Measurements from ENCODE around the gene ZFHX3. TPM values are rescaled to one million over a fixed set of nuclear protein-coding genes. Genes with fewer than 3 reads are reported as not detected.
A peak's percentile ranks its signal among the peaks of the same experiment; 100 is the strongest.

The ZFHX3 gene
- total RNA-seq, 2 experiments from 2014 or later = 2.5 to 2.9 TPM

DNA sequence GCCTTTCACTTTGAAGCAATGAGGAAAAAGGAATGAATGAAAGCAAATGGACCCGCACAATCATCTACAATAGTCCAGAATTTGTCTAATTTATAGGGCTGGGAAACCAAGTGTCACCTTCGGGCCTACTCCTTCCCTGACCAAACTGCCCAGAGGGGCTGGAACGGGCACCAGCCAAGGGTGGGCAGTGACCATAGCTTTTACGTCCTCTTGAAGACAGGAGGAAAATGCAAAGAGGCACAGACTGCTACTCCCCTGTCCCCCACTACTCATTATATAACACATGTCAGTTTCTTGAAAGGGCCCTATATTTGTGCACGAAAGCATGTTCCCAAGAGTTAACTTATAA, 122.3 kb downstream of the ZFHX3 start:
- peaks cover 46% of the 10 kb centered on the region for H3K4me1 Mint-ChIP-seq (ENCODE audit: low read depth)
- DNase-seq (no peak), ATAC-seq (no peak)
- no peak overlapping the region for H3K4me3 Mint-ChIP-seq
- ChIA-PET CTCF (interaction anchor here (2.4 kb wide), 1 partner anchor 93 kb away, joined by 7 read pairs; no protein-coding TSS in a partner anchor), POLR2A (no interaction called here)
- H3K27ac Mint-ChIP-seq = no peak overlapping the region
- peaks cover 8% of the 10 kb centered on the region for H3K9me3 Mint-ChIP-seq (ENCODE audit: insufficient read depth)
- H3K36me3 Mint-ChIP-seq (ENCODE audit: low read depth) = peaks cover 23% of the 10 kb centered on the region
- H3K27me3 Mint-ChIP-seq (ENCODE audit: low read depth) = peaks cover 4% of the 10 kb centered on the region

DNA sequence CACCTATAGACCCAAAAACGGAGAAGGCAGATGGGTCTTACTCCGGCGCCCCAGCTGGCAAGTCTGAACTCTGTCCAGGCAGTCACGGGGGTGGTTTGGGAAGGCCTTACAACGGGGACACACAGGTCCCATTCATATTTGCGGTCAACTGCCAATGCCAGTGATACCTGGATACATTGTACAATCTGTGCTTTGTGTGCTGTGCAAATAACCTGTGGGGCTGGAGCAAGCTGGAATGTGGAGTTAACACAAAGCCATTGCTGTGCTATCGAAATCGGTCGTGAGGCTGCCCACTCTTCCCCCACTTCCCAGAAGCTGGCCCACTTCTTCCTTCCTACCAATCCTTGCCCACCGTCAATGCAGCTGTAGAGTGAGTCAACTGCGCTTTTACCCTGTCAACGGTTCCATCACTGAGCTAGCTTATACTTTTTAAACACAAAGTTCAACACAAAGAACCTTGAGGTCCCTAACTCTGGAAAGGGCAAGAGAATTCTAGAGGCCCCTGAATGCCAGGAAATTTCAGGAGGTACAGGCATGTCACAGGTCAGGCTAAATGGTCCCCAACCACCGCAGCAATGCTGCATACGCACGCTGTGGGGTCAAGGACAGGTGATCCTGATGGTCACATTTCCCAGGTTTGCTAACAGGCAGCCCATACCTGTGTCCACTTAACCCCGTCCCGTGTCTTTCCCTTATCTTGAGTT, 122.8 kb downstream of the ZFHX3 start:
- peaks cover 25% of the 10 kb centered on the region for H3K36me3 Mint-ChIP-seq (ENCODE audit: low read depth)
- POLR2A ChIA-PET = no interaction called here

DNA sequence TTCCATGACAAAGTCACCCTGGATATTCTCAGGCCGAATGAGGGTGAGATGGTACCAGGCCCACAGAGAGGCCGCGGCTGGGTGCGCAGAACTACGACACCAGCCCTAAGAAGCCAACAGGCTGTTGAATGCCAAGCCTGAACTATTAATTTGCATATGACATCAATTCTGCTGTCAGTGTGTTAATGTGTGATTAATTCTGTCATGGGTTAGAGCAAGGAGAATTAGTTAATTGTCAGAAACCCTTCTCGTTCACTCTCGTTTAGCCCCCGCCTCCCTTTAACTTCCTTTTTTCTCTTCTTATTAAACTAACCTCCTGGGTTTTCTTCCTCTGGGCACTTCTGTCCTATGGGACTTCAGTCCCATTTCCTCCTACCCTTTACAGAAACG, 123.4 kb downstream of the ZFHX3 start:
- Mint-ChIP-seq H3K4me1 (ENCODE audit: low read depth) (peaks cover 47% of the 10 kb centered on the region), H3K4me3 (no peak overlapping the region), H3K36me3 (ENCODE audit: low read depth) (peaks cover 28% of the 10 kb centered on the region), H3K27ac (no peak overlapping the region), H3K9me3 (ENCODE audit: insufficient read depth) (peaks cover 8% of the 10 kb centered on the region), H3K27me3 (ENCODE audit: low read depth) (no peaks in the 10 kb centered on the region)
- ChIA-PET CTCF (no interaction called here), POLR2A (no interaction called here)
- DNase-seq (no peak), ATAC-seq (no peak)

More for the DNA sequence above, 122.8 kb downstream of the ZFHX3 start:
- peaks cover 44% of the 10 kb centered on the region for H3K4me1 Mint-ChIP-seq (ENCODE audit: low read depth)
- no peak overlapping the region for H3K4me3 Mint-ChIP-seq
- no peak overlapping the region for H3K27ac Mint-ChIP-seq
- peaks cover 8% of the 10 kb centered on the region for H3K9me3 Mint-ChIP-seq (ENCODE audit: insufficient read depth)
- CTCF ChIA-PET = interaction anchor here (2.4 kb wide), 1 partner anchor 93 kb away, joined by 7 read pairs; no protein-coding TSS in a partner anchor
- no peak for ATAC-seq
- H3K27me3 Mint-ChIP-seq (ENCODE audit: low read depth) = no peaks in the 10 kb centered on the region
- no peak for DNase-seq

DNA sequence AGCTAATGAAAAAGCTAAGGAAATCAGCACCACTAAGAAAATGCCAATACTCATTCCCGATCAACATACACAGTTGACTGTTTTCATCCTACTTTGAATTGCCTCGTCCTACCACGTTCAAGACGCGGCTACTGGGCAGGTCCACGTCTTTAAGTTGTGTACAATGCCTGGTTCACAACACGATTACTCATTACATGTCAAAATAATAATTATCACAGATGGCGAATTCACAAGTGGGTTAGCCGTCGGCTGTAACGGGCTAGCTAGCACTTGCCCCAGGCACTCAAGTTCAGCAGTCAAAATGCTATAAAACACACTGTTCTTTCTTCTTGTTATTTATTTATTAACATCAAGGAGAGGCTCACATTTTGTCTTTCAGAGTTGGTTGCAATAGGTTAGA, 124.2 kb downstream of the ZFHX3 start:
- ChIA-PET CTCF (no interaction called here), POLR2A (no interaction called here)
- ATAC-seq (no peak), DNase-seq (no peak)
- no peak overlapping the region for H3K27ac Mint-ChIP-seq
- peaks cover 29% of the 10 kb centered on the region for H3K36me3 Mint-ChIP-seq (ENCODE audit: low read depth)
- H3K27me3 Mint-ChIP-seq (ENCODE audit: low read depth) = no peaks in the 10 kb centered on the region
- H3K4me3 Mint-ChIP-seq = no peak overlapping the region
- peaks cover 8% of the 10 kb centered on the region for H3K9me3 Mint-ChIP-seq (ENCODE audit: insufficient read depth)
- H3K4me1 Mint-ChIP-seq (ENCODE audit: low read depth) = peaks cover 47% of the 10 kb centered on the region

DNA sequence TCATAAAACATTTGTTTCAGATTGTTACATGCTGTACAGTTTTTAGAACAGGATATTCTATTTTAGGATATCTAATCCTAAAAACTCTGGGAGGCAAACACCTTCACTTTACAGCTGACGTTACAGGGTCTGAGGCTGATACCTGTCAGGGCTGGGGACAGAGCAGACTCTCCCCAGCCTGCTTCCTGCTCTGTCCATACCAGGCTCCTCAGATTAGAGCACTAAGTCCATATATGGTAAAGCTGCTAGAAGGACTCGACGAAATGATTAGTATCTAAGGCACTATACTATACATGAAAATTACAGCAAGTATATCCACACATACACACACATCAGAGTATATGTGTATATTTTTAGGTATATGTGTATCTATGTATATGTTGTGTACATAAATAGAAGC, 125.2 kb downstream of the ZFHX3 start:
- ATAC-seq = no peak
- DNase-seq = no peak
- Mint-ChIP-seq H3K27me3 (ENCODE audit: low read depth) (no peaks in the 10 kb centered on the region), H3K9me3 (ENCODE audit: insufficient read depth) (peaks cover 8% of the 10 kb centered on the region), H3K4me1 (ENCODE audit: low read depth) (peaks cover 48% of the 10 kb centered on the region), H3K36me3 (ENCODE audit: low read depth) (peaks cover 34% of the 10 kb centered on the region), H3K4me3 (no peak overlapping the region), H3K27ac (peak overlapping the region; percentile 97)
- ChIA-PET POLR2A (interaction anchor here (1.0 kb wide), 1 partner anchor 38 kb away, joined by 3 read pairs; no protein-coding TSS in a partner anchor), CTCF (no interaction called here)

- Mint-ChIP-seq H3K36me3 (ENCODE audit: low read depth) (peaks cover 34% of the 10 kb centered on the region), H3K4me1 (ENCODE audit: low read depth) (peaks cover 43% of the 10 kb centered on the region), H3K9me3 (ENCODE audit: insufficient read depth) (peaks cover 8% of the 10 kb centered on the region), H3K27ac (peak overlapping the region; percentile 97), H3K27me3 (ENCODE audit: low read depth) (no peaks in the 10 kb centered on the region), H3K4me3 (peak overlapping the region; percentile 53)
- CTCF ChIA-PET = interaction anchor here (1.4 to 2.6 kb wide), 4 partner anchors 10 to 89 kb away, joined by 4 to 10 read pairs (median 6); no protein-coding TSS in a partner anchor
- POLR2A ChIA-PET = interaction anchor here (2.0 to 3.1 kb wide), 2 partner anchors 10 to 257 kb away, joined by 4 to 10 read pairs; no protein-coding TSS in a partner anchor
- DNase-seq (peak; percentile 29), ATAC-seq (no peak)
Observed at GRCh38 chr16:72921620-72922019, 126.3 kb downstream of the ZFHX3 start.

DNA sequence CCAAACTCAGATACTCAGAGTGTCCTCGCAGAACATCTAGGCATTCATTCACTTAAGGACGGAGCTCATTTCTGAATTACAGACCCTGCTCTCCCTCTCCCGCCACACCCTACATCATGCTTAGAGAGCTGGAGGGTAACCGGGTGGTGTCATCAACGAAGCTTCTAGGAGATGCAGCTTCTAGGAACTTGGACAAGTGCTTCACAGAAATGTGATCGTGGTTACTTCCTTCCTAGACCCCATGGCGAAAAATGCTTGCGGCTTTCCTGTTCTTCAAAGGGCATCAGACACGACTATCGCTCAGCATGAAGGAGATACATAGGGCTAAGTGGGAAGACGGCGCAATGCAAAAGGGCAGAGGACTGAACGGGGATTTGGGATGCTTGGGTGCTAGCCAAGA, 126.8 kb downstream of the ZFHX3 start:
- peak; percentile 82 for DNase-seq
- H3K4me1 Mint-ChIP-seq (ENCODE audit: low read depth) = peaks cover 43% of the 10 kb centered on the region
- peaks cover 34% of the 10 kb centered on the region for H3K36me3 Mint-ChIP-seq (ENCODE audit: low read depth)
- H3K27me3 Mint-ChIP-seq (ENCODE audit: low read depth) = no peaks in the 10 kb centered on the region
- peaks cover 8% of the 10 kb centered on the region for H3K9me3 Mint-ChIP-seq (ENCODE audit: insufficient read depth)
- peak overlapping the region; percentile 97 for H3K27ac Mint-ChIP-seq
- H3K4me3 Mint-ChIP-seq = peak overlapping the region; percentile 53
- ChIA-PET POLR2A (interaction anchor here (0.6 to 3.1 kb wide), 3 partner anchors 11 to 257 kb away, joined by 4 to 10 read pairs (median 5); no protein-coding TSS in a partner anchor), CTCF (interaction anchor here (1.4 to 2.6 kb wide), 4 partner anchors 10 to 88 kb away, joined by 4 to 10 read pairs (median 6); no protein-coding TSS in a partner anchor)
- peak; percentile 91 for ATAC-seq

- ChIA-PET CTCF (no interaction called here), POLR2A (no interaction called here)
- Mint-ChIP-seq H3K4me3 (no peak overlapping the region), H3K4me1 (ENCODE audit: low read depth) (peaks cover 33% of the 10 kb centered on the region), H3K36me3 (ENCODE audit: low read depth) (peaks cover 21% of the 10 kb centered on the region), H3K27ac (no peak overlapping the region), H3K9me3 (ENCODE audit: insufficient read depth) (no peaks in the 10 kb centered on the region), H3K27me3 (ENCODE audit: low read depth) (peaks cover 10% of the 10 kb centered on the region)
- ATAC-seq (no peak), DNase-seq (no peak)
Observed at GRCh38 chr16:72917051-72917450, 130.9 kb downstream of the ZFHX3 start.

DNA sequence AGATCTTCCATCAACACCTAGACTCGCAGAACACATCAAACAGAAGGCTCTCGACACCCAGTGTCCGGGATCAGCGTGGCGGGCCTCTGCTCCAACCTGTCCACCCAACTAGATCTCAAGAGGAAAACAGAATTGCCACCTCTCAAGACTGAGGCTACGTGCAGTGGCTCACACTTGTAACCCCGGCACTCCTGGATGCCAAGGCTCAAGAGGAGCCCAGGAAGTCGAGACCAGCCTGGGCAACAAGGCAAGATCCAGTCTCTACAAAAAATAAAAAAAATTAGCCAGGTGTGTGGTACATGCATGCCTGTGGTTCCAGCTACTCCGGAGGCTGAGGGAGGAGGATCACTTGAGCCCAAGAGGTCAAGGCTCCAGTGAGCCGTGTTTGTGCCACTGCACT, 132.6 kb downstream of the ZFHX3 start:
- POLR2A ChIA-PET = no interaction called here
- peaks cover 16% of the 10 kb centered on the region for H3K4me1 Mint-ChIP-seq (ENCODE audit: low read depth)
- H3K4me3 Mint-ChIP-seq = no peak overlapping the region
- DNase-seq (no peak), ATAC-seq (no peak)
- H3K27ac Mint-ChIP-seq = no peak overlapping the region
- H3K27me3 Mint-ChIP-seq (ENCODE audit: low read depth) = peaks cover 12% of the 10 kb centered on the region
- CTCF ChIA-PET = no interaction called here
- no peaks in the 10 kb centered on the region for H3K9me3 Mint-ChIP-seq (ENCODE audit: insufficient read depth)
- peaks cover 10% of the 10 kb centered on the region for H3K36me3 Mint-ChIP-seq (ENCODE audit: low read depth)

DNA sequence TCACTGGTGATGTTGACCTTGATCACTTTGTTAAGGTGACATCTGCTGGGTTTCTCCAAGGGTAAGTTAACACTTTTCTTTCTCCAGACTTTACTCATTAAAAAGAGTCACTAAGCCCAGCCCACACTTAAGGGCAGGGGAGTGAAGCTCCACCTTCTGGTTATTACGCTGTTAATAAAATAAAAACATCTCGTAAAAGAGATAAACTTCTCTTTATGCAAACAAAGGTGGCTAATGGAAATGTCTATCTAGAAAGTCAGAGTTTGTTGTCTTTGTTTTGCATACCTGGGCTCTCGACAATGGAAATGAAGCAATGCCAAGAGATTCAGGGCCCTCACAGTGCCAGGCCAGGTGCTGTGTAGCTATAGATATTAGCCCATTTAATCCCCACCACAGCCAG, 134.4 kb downstream of the ZFHX3 start:
- Mint-ChIP-seq H3K4me3 (no peak overlapping the region), H3K27me3 (ENCODE audit: low read depth) (peaks cover 21% of the 10 kb centered on the region), H3K27ac (peak overlapping the region; percentile 14), H3K36me3 (ENCODE audit: low read depth) (peaks cover 5% of the 10 kb centered on the region), H3K4me1 (ENCODE audit: low read depth) (peaks cover 12% of the 10 kb centered on the region), H3K9me3 (ENCODE audit: insufficient read depth) (no peaks in the 10 kb centered on the region)
- CTCF ChIA-PET = interaction anchor here (0.9 kb wide), 1 partner anchor 57 kb away, joined by 3 read pairs; no protein-coding TSS in a partner anchor
- no peak for DNase-seq
- POLR2A ChIA-PET = no interaction called here
- ATAC-seq = no peak

- no peak for ATAC-seq
Observed at GRCh38 chr16:72911971-72912370, 136.0 kb downstream of the ZFHX3 start.

GRCh38 chr16:72910875-72911274, 137.1 kb downstream of the ZFHX3 start:
- Mint-ChIP-seq H3K4me1 (ENCODE audit: low read depth) (peaks cover 9% of the 10 kb centered on the region), H3K27ac (no peak overlapping the region), H3K36me3 (ENCODE audit: low read depth) (no peaks in the 10 kb centered on the region), H3K4me3 (no peak overlapping the region), H3K9me3 (ENCODE audit: insufficient read depth) (no peaks in the 10 kb centered on the region), H3K27me3 (ENCODE audit: low read depth) (peaks cover 22% of the 10 kb centered on the region)
- ATAC-seq (no peak), DNase-seq (no peak)
- POLR2A ChIA-PET = no interaction called here
- CTCF ChIA-PET = no interaction called here

More at GRCh38 chr16:72911971-72912370, 136.0 kb downstream of the ZFHX3 start:
- Mint-ChIP-seq H3K4me1 (ENCODE audit: low read depth) (peaks cover 9% of the 10 kb centered on the region), H3K27ac (no peak overlapping the region), H3K4me3 (no peak overlapping the region), H3K27me3 (ENCODE audit: low read depth) (peaks cover 22% of the 10 kb centered on the region), H3K36me3 (ENCODE audit: low read depth) (no peaks in the 10 kb centered on the region), H3K9me3 (ENCODE audit: insufficient read depth) (no peaks in the 10 kb centered on the region)
- ChIA-PET POLR2A (no interaction called here), CTCF (no interaction called here)
- no peak for DNase-seq

Measured in activated CD8-positive, alpha-beta T cell treated with anti-CD3 and anti-CD28 coated beads, Interleukin-2, amount 10 ng/mL, durations not matched to agents 7 days and 5 days (primary cell).